Nephron (organoid): ENCODE measurements around the gene PKM.

Experiments
- H3K27ac Mint-ChIP-seq, 3 experiments: 2 replicates each; pipeline ENCODE4 v1.8.0; 2020; ENCODE audit warnings: mixed read lengths in 3 of 3, mild to moderate bottlenecking in 2 of 3, moderate library complexity in 1 of 3
- H3K27me3 Mint-ChIP-seq: 2 replicates; pipeline ENCODE4 v1.8.0; 2021; ENCODE audit warnings: low read depth, mild to moderate bottlenecking, moderate library complexity, mixed read lengths
- H3K36me3 Mint-ChIP-seq: 2 replicates; pipeline ENCODE4 v1.8.0; 2020; ENCODE audit warnings: low read depth, mixed read lengths
- H3K4me1 Mint-ChIP-seq: 2 replicates; pipeline ENCODE4 v1.8.0; 2020; ENCODE audit warnings: mixed read lengths
- H3K4me3 Mint-ChIP-seq, 3 experiments: 2 replicates each; pipeline ENCODE4 v1.8.0; 2020; ENCODE audit warnings: mild to moderate bottlenecking in 3 of 3, mixed read lengths in 3 of 3, moderate library complexity in 2 of 3
- H3K9me3 Mint-ChIP-seq: 2 replicates; pipeline ENCODE4 v1.8.0; 2020; ENCODE audit warnings: mixed read lengths
- CTCF ChIP-seq, 3 experiments: fragments of 200-600 bp; sonication (generic); IDR thresholded peaks; one replicate each; pipeline ENCODE4 v1.5.0; 2021; ENCODE audit warnings: antibody characterized with exemption in 3 of 3; ENCODE audit not compliant: unreplicated experiment in 3 of 3

PKM gene

GRCh38 chr15:72252663-72253299 lies 21.8 kb upstream of the PKM start:
- no peak for TF ChIP-seq CTCF (IDR thresholded peaks at IDR 0.05; ENCODE audit: unreplicated experiment in 3 of 3)
- H3K36me3 Mint-ChIP-seq, result peaks cover 82% of the 10 kb centered on the region
- H3K4me1 Mint-ChIP-seq, result no peaks in the 10 kb centered on the region
- H3K9me3 Mint-ChIP-seq, result no peaks in the 10 kb centered on the region
- no peaks in the 10 kb centered on the region for H3K27me3 Mint-ChIP-seq
- no peak overlapping the region for H3K4me3 Mint-ChIP-seq
- H3K27ac Mint-ChIP-seq, result no peak overlapping the region

- TF ChIP-seq CTCF (IDR thresholded peaks at IDR 0.05; ENCODE audit: unreplicated experiment in 3 of 3), result no peak
- H3K9me3 Mint-ChIP-seq, result no peaks in the 10 kb centered on the region
- peaks cover 64% of the 10 kb centered on the region for H3K36me3 Mint-ChIP-seq
- no peaks in the 10 kb centered on the region for H3K4me1 Mint-ChIP-seq
- H3K27me3 Mint-ChIP-seq, result no peaks in the 10 kb centered on the region
- H3K4me3 Mint-ChIP-seq, result no peak overlapping the region
- H3K27ac Mint-ChIP-seq, result no peak overlapping the region
Observed at GRCh38 chr15:72249142-72249810, 18.3 kb upstream of the PKM start.

- TF ChIP-seq CTCF (IDR thresholded peaks at IDR 0.05; ENCODE audit: unreplicated experiment in 3 of 3), result no peak
- Mint-ChIP-seq H3K27ac (no peak overlapping the region), H3K4me3 (no peak overlapping the region), H3K4me1 (no peaks in the 10 kb centered on the region), H3K27me3 (no peaks in the 10 kb centered on the region), H3K36me3 (peaks cover 64% of the 10 kb centered on the region), H3K9me3 (no peaks in the 10 kb centered on the region)
Observed at GRCh38 chr15:72248514-72248913, 17.5 kb upstream of the PKM start.

- Mint-ChIP-seq H3K27ac (no peak overlapping the region), H3K4me3 (no peak overlapping the region), H3K9me3 (no peaks in the 10 kb centered on the region), H3K4me1 (no peaks in the 10 kb centered on the region), H3K36me3 (peaks cover 56% of the 10 kb centered on the region), H3K27me3 (no peaks in the 10 kb centered on the region)
- no peak for TF ChIP-seq CTCF (IDR thresholded peaks at IDR 0.05; ENCODE audit: unreplicated experiment in 3 of 3)
Observed at GRCh38 chr15:72242775-72243370, 11.9 kb upstream of the PKM start.

GRCh38 chr15:72239652-72240051 lies 8.7 kb upstream of the PKM start:
- Mint-ChIP-seq H3K27ac (no peak overlapping the region), H3K27me3 (no peaks in the 10 kb centered on the region), H3K9me3 (no peaks in the 10 kb centered on the region), H3K4me3 (no peak overlapping the region), H3K36me3 (peaks cover 45% of the 10 kb centered on the region), H3K4me1 (no peaks in the 10 kb centered on the region)
- TF ChIP-seq CTCF (IDR thresholded peaks at IDR 0.05; ENCODE audit: unreplicated experiment in 3 of 3), result no peak
